HepG2 (cell line): ENCODE results near the gene EVL. TPM values are rescaled to one million over a fixed set of nuclear protein-coding genes. Genes with fewer than 3 reads are reported as not detected.

Source experiments
- CENPBD1 ChIP-seq: sonication (generic); formaldehyde crosslinking; IDR thresholded peaks from 2 replicates; pipeline ENCODE4 v1.8.0; 2022; ENCODE audit warnings: missing genetic modification reagents, low read depth, mild to moderate bottlenecking, borderline replicate concordance
- FOXA1 ChIP-seq, 2 experiments: fragments of 450-650 bp in 1 of 2; sonication (generic) in 1 of 2; formaldehyde crosslinking in 1 of 2; IDR thresholded peaks; 2 replicates each; pipeline versions ENCODE4 v1.4.0 to v1.6.1; 2016 to 2020; ENCODE audit warnings: missing genetic modification reagents in 1 of 2
- ISL2 ChIP-seq: sonication (generic); formaldehyde crosslinking; IDR thresholded peaks from 2 replicates; pipeline ENCODE4 v1.5.0; 2020; ENCODE audit warnings: missing genetic modification reagents
- MBD4 ChIP-seq: IDR thresholded peaks from 2 replicates; pipeline ENCODE4 v1.6.1; 2012; ENCODE audit warnings: low read length, inconsistent platforms, borderline replicate concordance
- RARA ChIP-seq: IDR thresholded peaks from 2 replicates; pipeline ENCODE4 v1.6.1; 2016; ENCODE audit warnings: missing genetic modification reagents, missing compliant biosample characterization
- SMAD1 ChIP-seq: sonication (generic); formaldehyde crosslinking; IDR thresholded peaks from 2 replicates; pipeline ENCODE4 v1.4.0; 2020; ENCODE audit warnings: missing genetic modification reagents, low read depth, mild to moderate bottlenecking, borderline replicate concordance
- ZMYM3 ChIP-seq: sonication (generic); formaldehyde crosslinking; IDR thresholded peaks from 2 replicates; pipeline ENCODE4 v1.5.1; 2020; ENCODE audit warnings: mild to moderate bottlenecking, missing genetic modification reagents
- ZNF281 ChIP-seq: sonication (generic); formaldehyde crosslinking; IDR thresholded peaks from 2 replicates; pipeline ENCODE4 v1.4.0; 2020; ENCODE audit warnings: missing genetic modification reagents, borderline replicate concordance
- ZNF446 ChIP-seq: sonication (generic); formaldehyde crosslinking; IDR thresholded peaks from 2 replicates; pipeline ENCODE4 v1.5.0; 2020; ENCODE audit warnings: mild to moderate bottlenecking, missing genetic modification reagents
- ZNF451 ChIP-seq: sonication (generic); formaldehyde crosslinking; IDR thresholded peaks from 2 replicates; pipeline ENCODE4 v1.5.0; 2020; ENCODE audit warnings: mild to moderate bottlenecking, missing genetic modification reagents
- ZNF557 ChIP-seq: sonication (generic); formaldehyde crosslinking; IDR thresholded peaks from 2 replicates; pipeline ENCODE4 v1.4.0; 2020; ENCODE audit warnings: missing genetic modification reagents
- polyA plus RNA-seq, 8 experiments: library from polyadenylated mRNA; depleted of rRNA in 3 of 8; stranded (reverse) in 7 of 8; unstranded in 1 of 8; fragments of >200 nt; fragmentation: Illumina TruSeq in 4 of 8; extraction: Trizol in 4 of 8; gene quantifications; 2 replicates each; pipeline versions ENCODE4 v1.2.1 to v1.2.3, GENCODE V29; 2011 to 2016; ENCODE audit warnings: low read depth in 4 of 8, missing spikeins in 1 of 8, mixed read lengths in 1 of 8; ENCODE audit not compliant: insufficient read depth in 1 of 8
- total RNA-seq, 5 experiments: library from RNA; depleted of rRNA; stranded (reverse); fragments of >200 nt; fragmentation: Illumina TruSeq; extraction: Trizol; gene quantifications; 2 replicates each; pipeline ENCODE4 v1.2.3, GENCODE V29; 2016; ENCODE audit warnings: low read depth in 1 of 5
- TF ChIP-seq, protein P1 (sequence below): sonication (generic); formaldehyde crosslinking; IDR thresholded peaks from 2 replicates; pipeline ENCODE4 v1.5.1; 2020; ENCODE audit warnings: mild to moderate bottlenecking, missing genetic modification reagents
- TF ChIP-seq, protein P2 (sequence below): IDR thresholded peaks from 2 replicates; pipeline ENCODE4 v1.6.1; 2016; ENCODE audit warnings: low read depth, missing genetic modification reagents, missing compliant biosample characterization
- TF ChIP-seq, protein P3 (sequence below): sonication (generic); formaldehyde crosslinking; IDR thresholded peaks from 2 replicates; pipeline ENCODE4 v1.8.0; 2022; ENCODE audit warnings: mild to moderate bottlenecking, missing genetic modification reagents; ENCODE audit not compliant: insufficient replicate concordance

Gene EVL
- total and polyA plus RNA-seq, 2 of the 13 experiments (the other 11 are each of a cell fraction or from before 2014, with no cell fraction given): 15.1 to 31.2 TPM

DNA sequence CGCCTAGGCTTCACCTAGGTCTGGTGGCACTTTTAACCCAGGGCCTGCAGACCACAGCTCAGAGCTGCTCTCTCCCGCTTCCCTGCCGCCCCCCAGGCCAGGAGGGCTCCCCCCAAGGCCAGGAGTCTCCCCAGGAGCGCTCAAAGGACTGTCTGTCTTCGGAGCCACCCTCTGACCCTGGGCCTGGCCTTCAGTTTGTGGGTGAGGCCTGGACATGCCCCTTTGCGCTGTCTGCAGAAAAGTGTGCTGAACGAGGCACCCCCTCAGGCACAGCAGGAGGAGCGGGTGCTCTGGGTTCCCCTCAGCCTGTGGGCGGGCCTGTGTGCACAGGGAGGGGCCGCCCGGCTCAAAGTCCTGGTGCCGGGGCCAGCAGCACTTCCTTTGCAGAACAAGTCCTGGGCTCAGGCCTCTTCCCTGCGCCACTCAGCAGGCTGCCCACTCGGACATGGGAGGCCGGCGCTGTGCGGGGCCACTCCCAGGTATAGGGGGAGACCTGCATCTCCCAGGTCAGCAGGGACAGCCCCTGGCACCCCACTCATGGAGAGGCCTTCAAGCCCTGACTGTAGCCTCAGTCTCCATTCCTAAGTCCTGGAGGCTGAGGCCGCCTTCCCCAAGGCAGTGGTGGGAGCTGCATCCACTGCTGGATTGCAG is 79.9 kb downstream of the EVL start (continued):
- TF ChIP-seq, protein P1, sequence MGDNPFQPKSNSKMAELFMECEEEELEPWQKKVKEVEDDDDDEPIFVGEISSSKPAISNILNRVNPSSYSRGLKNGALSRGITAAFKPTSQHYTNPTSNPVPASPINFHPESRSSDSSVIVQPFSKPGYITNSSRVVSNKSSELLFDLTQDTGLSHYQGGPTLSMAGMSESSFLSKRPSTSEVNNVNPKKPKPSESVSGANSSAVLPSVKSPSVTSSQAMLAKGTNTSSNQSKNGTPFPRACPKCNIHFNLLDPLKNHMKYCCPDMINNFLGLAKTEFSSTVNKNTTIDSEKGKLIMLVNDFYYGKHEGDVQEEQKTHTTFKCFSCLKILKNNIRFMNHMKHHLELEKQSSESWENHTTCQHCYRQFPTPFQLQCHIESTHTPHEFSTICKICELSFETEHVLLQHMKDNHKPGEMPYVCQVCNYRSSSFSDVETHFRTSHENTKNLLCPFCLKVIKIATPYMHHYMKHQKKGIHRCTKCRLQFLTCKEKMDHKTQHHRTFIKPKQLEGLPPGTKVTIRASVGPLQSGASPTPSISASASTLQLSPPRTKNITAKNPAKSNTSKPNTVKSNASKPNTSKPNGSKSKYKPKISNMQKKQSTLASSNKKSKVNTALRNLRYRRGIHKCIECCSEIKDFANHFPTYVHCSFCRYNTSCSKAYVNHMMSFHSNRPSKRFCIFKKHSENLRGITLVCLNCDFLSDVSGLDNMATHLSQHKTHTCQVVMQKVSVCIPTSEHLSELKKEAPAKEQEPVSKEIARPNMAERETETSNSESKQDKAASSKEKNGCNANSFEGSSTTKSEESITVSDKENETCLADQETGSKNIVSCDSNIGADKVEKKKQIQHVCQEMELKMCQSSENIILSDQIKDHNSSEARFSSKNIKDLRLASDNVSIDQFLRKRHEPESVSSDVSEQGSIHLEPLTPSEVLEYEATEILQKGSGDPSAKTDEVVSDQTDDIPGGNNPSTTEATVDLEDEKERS (CRISPR knock-in tag): peak; percentile 20; the same call in 1 of the 2 replicates
- TF ChIP-seq RARA (CRISPR knock-in tag): peak; percentile 42; the same call in 1 of the 2 replicates
- TF ChIP-seq ZNF557 (CRISPR knock-in tag): peak; percentile 39; the same call in 1 of the 2 replicates
- TF ChIP-seq, protein P2, sequence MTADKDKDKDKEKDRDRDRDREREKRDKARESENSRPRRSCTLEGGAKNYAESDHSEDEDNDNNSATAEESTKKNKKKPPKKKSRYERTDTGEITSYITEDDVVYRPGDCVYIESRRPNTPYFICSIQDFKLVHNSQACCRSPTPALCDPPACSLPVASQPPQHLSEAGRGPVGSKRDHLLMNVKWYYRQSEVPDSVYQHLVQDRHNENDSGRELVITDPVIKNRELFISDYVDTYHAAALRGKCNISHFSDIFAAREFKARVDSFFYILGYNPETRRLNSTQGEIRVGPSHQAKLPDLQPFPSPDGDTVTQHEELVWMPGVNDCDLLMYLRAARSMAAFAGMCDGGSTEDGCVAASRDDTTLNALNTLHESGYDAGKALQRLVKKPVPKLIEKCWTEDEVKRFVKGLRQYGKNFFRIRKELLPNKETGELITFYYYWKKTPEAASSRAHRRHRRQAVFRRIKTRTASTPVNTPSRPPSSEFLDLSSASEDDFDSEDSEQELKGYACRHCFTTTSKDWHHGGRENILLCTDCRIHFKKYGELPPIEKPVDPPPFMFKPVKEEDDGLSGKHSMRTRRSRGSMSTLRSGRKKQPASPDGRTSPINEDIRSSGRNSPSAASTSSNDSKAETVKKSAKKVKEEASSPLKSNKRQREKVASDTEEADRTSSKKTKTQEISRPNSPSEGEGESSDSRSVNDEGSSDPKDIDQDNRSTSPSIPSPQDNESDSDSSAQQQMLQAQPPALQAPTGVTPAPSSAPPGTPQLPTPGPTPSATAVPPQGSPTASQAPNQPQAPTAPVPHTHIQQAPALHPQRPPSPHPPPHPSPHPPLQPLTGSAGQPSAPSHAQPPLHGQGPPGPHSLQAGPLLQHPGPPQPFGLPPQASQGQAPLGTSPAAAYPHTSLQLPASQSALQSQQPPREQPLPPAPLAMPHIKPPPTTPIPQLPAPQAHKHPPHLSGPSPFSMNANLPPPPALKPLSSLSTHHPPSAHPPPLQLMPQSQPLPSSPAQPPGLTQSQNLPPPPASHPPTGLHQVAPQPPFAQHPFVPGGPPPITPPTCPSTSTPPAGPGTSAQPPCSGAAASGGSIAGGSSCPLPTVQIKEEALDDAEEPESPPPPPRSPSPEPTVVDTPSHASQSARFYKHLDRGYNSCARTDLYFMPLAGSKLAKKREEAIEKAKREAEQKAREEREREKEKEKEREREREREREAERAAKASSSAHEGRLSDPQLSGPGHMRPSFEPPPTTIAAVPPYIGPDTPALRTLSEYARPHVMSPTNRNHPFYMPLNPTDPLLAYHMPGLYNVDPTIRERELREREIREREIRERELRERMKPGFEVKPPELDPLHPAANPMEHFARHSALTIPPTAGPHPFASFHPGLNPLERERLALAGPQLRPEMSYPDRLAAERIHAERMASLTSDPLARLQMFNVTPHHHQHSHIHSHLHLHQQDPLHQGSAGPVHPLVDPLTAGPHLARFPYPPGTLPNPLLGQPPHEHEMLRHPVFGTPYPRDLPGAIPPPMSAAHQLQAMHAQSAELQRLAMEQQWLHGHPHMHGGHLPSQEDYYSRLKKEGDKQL: peak; percentile 30; the same call in 1 of the 2 replicates
- TF ChIP-seq FOXA1 (IDR thresholded peaks at IDR 0.05): no peak
- peak; percentile 77 for TF ChIP-seq FOXA1 (CRISPR knock-in tag; IDR thresholded peaks at IDR 0.05)
- TF ChIP-seq MBD4: no peak
- TF ChIP-seq CENPBD1 (CRISPR knock-in tag): 0 out of 2 replicates have a peak, but pooled peaks have one; percentile 83
- 0 out of 2 replicates have a peak, but pooled peaks have one; percentile 64 for TF ChIP-seq ZNF451 (CRISPR knock-in tag)
- no peak for TF ChIP-seq ZNF446 (CRISPR knock-in tag)
- TF ChIP-seq, protein P3, sequence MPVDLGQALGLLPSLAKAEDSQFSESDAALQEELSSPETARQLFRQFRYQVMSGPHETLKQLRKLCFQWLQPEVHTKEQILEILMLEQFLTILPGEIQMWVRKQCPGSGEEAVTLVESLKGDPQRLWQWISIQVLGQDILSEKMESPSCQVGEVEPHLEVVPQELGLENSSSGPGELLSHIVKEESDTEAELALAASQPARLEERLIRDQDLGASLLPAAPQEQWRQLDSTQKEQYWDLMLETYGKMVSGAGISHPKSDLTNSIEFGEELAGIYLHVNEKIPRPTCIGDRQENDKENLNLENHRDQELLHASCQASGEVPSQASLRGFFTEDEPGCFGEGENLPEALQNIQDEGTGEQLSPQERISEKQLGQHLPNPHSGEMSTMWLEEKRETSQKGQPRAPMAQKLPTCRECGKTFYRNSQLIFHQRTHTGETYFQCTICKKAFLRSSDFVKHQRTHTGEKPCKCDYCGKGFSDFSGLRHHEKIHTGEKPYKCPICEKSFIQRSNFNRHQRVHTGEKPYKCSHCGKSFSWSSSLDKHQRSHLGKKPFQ: peak; percentile 98
- TF ChIP-seq ISL2 (CRISPR knock-in tag): 0 out of 2 replicates have a peak, but pooled peaks have one; percentile 52
- no peak; the same call in 1 of the 2 replicates for TF ChIP-seq ZNF281 (CRISPR knock-in tag)
- 0 out of 2 replicates have a peak, but pooled peaks have one; percentile 45 for TF ChIP-seq ZMYM3 (CRISPR knock-in tag)
- TF ChIP-seq SMAD1 (CRISPR knock-in tag): peak; percentile 62; the same call in 1 of the 2 replicates
